ENCODE data around the gene CD59.

GRCh38 chr11:33658195-33658900, 77.9 kb downstream of the CD59 start:
- TF ChIP-seq CTCF (IDR thresholded peaks at IDR 0.05; ENCODE audit: low read length) (no peak), EZH2 (optimal IDR thresholded peaks at IDR 0.05; ENCODE audit: low read depth, low read length) (no peak), EZH2phosphoT487 (IDR thresholded peaks at IDR 0.05; ENCODE audit: low read length) (no peak)
